Measurements from ENCODE around the gene SQOR. TPM values are rescaled to one million over a fixed set of nuclear protein-coding genes. Genes with fewer than 3 reads are reported as not detected.

SQOR gene
- total RNA-seq, 3 donors from 2014 or later (not counting 1 experiment from before 2014, with no cell fraction given), result 22.8 to 36.5 (median 29.9) TPM

- Histone ChIP-seq H3K4me3 (ENCODE audit: low read length) (no peak overlapping the region), H3K9me3 (ENCODE audit: control insufficient read depth, insufficient read depth, low read length) (no peaks in the 10 kb centered on the region), H3K4me1 (ENCODE audit: control insufficient read depth, insufficient read depth, low read length) (peaks cover 10% of the 10 kb centered on the region), H3K27ac (ENCODE audit: low read length) (no peak overlapping the region), H3K27me3 (ENCODE audit: control insufficient read depth, insufficient read depth, low read length) (peaks cover 10% of the 10 kb centered on the region), H3K36me3 (ENCODE audit: control insufficient read depth, insufficient read depth, low read length) (no peaks in the 10 kb centered on the region)
- no peak for TF ChIP-seq CTCF (IDR thresholded peaks at IDR 0.05)
- Mint-ChIP-seq H3K4me1 (peaks cover 20 to 23% of the 10 kb centered on the region in 2 donors), H3K27ac (no peak overlapping the region), H3K36me3 (no peaks in the 10 kb centered on the region), H3K9me3 (no peaks in the 10 kb centered on the region), H3K27me3 (ENCODE audit: low read depth in 2 of 2) (peaks cover 6 to 27% of the 10 kb centered on the region in 2 donors), H3K4me3 (no peak overlapping the region)
- DNase-seq, result no peak
- intact Hi-C loops (cut with micrococcal nuclease), result no loop called here
- no peak for ATAC-seq
- WGBS (ENCODE audit: insufficient coverage), result 99% methylated on average over 3 of the region's 3 CpGs
Observed at GRCh38 chr15:45702041-45702440, 67.2 kb downstream of the SQOR start.

- intact Hi-C loops (cut with micrococcal nuclease), result no loop called here
- H3K9me3 ChIP-seq (ENCODE audit: control insufficient read depth, insufficient read depth, low read length), result no peaks in the 10 kb centered on the region
- Mint-ChIP-seq H3K36me3 (no peaks in the 10 kb centered on the region), H3K4me3 (peak overlapping the region; percentile 91), H3K27me3 (ENCODE audit: low read depth in 2 of 2) (peaks cover 6 to 27% of the 10 kb centered on the region in 2 donors), H3K27ac (no peak overlapping the region), H3K4me1 (peaks cover 20 to 23% of the 10 kb centered on the region in 2 donors), H3K9me3 (no peaks in the 10 kb centered on the region)
- no peak for TF ChIP-seq CTCF (IDR thresholded peaks at IDR 0.05)
- WGBS (ENCODE audit: insufficient coverage), result 35% methylated on average over 12 of the region's 13 CpGs
- ATAC-seq (no peak), DNase-seq (peak in 1 of 2 donors; percentile 6)
- H3K36me3 ChIP-seq (ENCODE audit: control insufficient read depth, insufficient read depth, low read length), result no peaks in the 10 kb centered on the region
- H3K4me3 ChIP-seq (ENCODE audit: low read length), result no peak overlapping the region
- no peak overlapping the region for H3K27ac ChIP-seq (ENCODE audit: low read length)
- H3K27me3 ChIP-seq (ENCODE audit: control insufficient read depth, insufficient read depth, low read length), result peaks cover 10% of the 10 kb centered on the region
- peaks cover 10% of the 10 kb centered on the region for H3K4me1 ChIP-seq (ENCODE audit: control insufficient read depth, insufficient read depth, low read length)
Observed at GRCh38 chr15:45703670-45704328, 69.0 kb downstream of the SQOR start.

GRCh38 chr15:45704329-45705249, 69.8 kb downstream of the SQOR start:
- Histone ChIP-seq H3K27ac (ENCODE audit: low read length) (no peak overlapping the region), H3K36me3 (ENCODE audit: control insufficient read depth, insufficient read depth, low read length) (no peaks in the 10 kb centered on the region), H3K4me3 (ENCODE audit: low read length) (peak overlapping the region; percentile 68), H3K27me3 (ENCODE audit: control insufficient read depth, insufficient read depth, low read length) (peaks cover 10% of the 10 kb centered on the region), H3K9me3 (ENCODE audit: control insufficient read depth, insufficient read depth, low read length) (no peaks in the 10 kb centered on the region), H3K4me1 (ENCODE audit: control insufficient read depth, insufficient read depth, low read length) (peaks cover 10% of the 10 kb centered on the region)
- Mint-ChIP-seq H3K4me1 (peaks cover 20 to 23% of the 10 kb centered on the region in 2 donors), H3K36me3 (no peaks in the 10 kb centered on the region), H3K4me3 (peak overlapping the region; percentile 91), H3K9me3 (no peaks in the 10 kb centered on the region), H3K27me3 (ENCODE audit: low read depth in 2 of 2) (peaks cover 6 to 27% of the 10 kb centered on the region in 2 donors), H3K27ac (peak overlapping the region in 1 of 2 donors; percentile 77)
- ATAC-seq, result peak in 2 of 3 donors; percentile 19 to 56
- peak in 1 of 2 donors; percentile 37 for DNase-seq
- WGBS (ENCODE audit: insufficient coverage), result 5% methylated on average over 48 of the region's 67 CpGs
- intact Hi-C loops (cut with micrococcal nuclease), result no loop called here
- TF ChIP-seq CTCF (IDR thresholded peaks at IDR 0.05), result no peak

All from natural killer cell (primary cell).